Transverse colon (tissue), 3 donors: ENCODE measurements around the gene NPAS3.

ENCODE experiments used
- CTCF ChIP-seq, 5 experiments: fragments of 200-600 bp in 3 of 5; fragments of 450-650 bp in 2 of 5; sonication (generic) in 3 of 5; IDR thresholded peaks; 1 replicate in 2 of 5; 2 replicates in 3 of 5; pipeline ENCODE4 v1.5.1; 2016 to 2017; ENCODE audit warnings: antibody characterized with exemption in 5 of 5, inconsistent platforms in 3 of 5, mild to moderate bottlenecking in 2 of 5, moderate library complexity in 1 of 5
- POLR2A ChIP-seq: fragments of 450-650 bp; IDR thresholded peaks from one replicate; pipeline ENCODE4 v1.6.1; 2016; ENCODE audit warnings: antibody characterized with exemption, mild to moderate bottlenecking, moderate library complexity

GRCh38 chr14:33493266-33493665 is 554.6 kb downstream of the NPAS3 start:
- no peak for TF ChIP-seq POLR2A
- no peak for TF ChIP-seq CTCF (IDR thresholded peaks at IDR 0.05)
